Breast epithelium (tissue), 3 donors: ENCODE results near the gene RSPRY1.

Experiments
- CTCF ChIP-seq, 3 donors: fragments of 450-650 bp; IDR thresholded peaks; one replicate each; pipeline ENCODE4 v1.5.1; 2016 to 2017; ENCODE audit warnings: antibody characterized with exemption in 3 of 3, mild to moderate bottlenecking in 3 of 3, moderate library complexity in 3 of 3
- POLR2A ChIP-seq: fragments of 450-650 bp; IDR thresholded peaks from one replicate; pipeline ENCODE4 v1.6.1; 2016; ENCODE audit warnings: antibody characterized with exemption, mild to moderate bottlenecking, moderate library complexity
- POLR2AphosphoS5 ChIP-seq, 3 donors: sonication (generic); formaldehyde crosslinking; IDR thresholded peaks; one replicate each; pipeline ENCODE4 v1.6.1; 2017; ENCODE audit warnings: antibody characterized with exemption in 3 of 3

DNA sequence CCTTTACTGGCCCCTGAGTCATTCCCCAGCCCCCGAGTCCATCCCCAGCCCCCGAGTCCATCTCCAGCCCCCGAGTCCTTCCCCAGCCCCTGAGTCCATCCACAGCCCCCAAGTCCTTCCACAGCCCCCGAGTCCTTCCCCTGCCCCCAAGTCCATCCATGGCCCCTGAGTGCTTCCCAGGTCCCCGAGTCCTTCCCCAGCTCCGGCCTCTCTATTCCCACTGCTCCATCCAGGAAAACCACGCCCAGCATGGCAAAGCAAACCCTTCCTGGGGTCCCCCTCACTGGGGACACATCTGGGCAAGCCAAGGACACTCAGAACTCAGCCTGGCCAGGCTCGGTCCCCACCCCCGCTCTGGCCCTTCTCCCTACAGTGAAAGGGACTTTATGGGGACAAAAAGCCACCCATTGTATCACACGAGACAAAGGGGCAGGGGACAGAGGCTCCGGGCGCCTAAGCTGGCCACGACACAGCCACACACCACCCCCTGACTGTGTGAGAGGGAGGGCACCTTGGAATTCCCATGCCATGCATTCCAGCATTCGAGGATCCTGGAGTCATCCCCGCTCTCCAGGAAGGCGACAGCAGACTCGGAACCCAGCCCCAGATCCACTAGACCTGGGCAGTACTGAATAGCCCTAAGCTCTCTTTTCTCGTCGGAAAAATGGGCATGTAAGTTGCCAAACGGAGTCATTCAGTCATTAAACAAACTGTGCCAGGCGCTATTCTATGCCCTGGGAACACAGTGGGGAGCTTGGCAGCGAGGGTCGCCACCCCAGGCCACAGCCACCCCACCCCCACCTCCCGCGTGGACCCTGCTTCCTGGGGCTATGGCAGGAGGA, 84.3 kb downstream of the RSPRY1 start:
- TF ChIP-seq CTCF (IDR thresholded peaks at IDR 0.05) (no peak), POLR2A (no peak), POLR2AphosphoS5 (IDR thresholded peaks at IDR 0.05) (no peak)
